GM10266 (cell line): Measurements from ENCODE around the gene IL16.
A peak's percentile ranks its signal among the peaks of the same experiment; 100 is the strongest.
"Not testable (repeated sequence)": the region's sequence is repeated elsewhere in the genome, so short reads cannot be mapped to it uniquely, and the experiment has no call there.

Experiments used
- DNase-seq: peaks from one replicate; pipeline ENCODE4 v3.0.0; 2012; ENCODE audit errors: extremely low spot score
- CTCF ChIP-seq: IDR thresholded peaks from 2 replicates; pipeline ENCODE4 v1.5.1; 2012; ENCODE audit warnings: mild to moderate bottlenecking, low read depth; ENCODE audit not compliant: control insufficient read depth, insufficient read depth; ENCODE audit errors: missing control alignments

Gene IL16

GRCh38 chr15:81157195-81157938 lies 39.3 kb upstream of the IL16 start:
- TF ChIP-seq CTCF = no peak
- no peak for DNase-seq

- DNase-seq = no peak
- no peak for TF ChIP-seq CTCF
These were observed 38.8 kb upstream of the IL16 start for GRCh38 chr15:81157939-81158223.

GRCh38 chr15:81158561-81158960 lies 38.1 kb upstream of the IL16 start:
- DNase-seq = not testable (repeated sequence)

GRCh38 chr15:81160312-81161159 lies 36.1 kb upstream of the IL16 start:
- no peak for TF ChIP-seq CTCF
- DNase-seq = no peak

- no peak for TF ChIP-seq CTCF
- DNase-seq = no peak
These were observed 35.5 kb upstream of the IL16 start for GRCh38 chr15:81161160-81161673.

- no peak for DNase-seq
- no peak for TF ChIP-seq CTCF
These were observed 34.8 kb upstream of the IL16 start for GRCh38 chr15:81161851-81162250.

- peak; percentile 20 for TF ChIP-seq CTCF
- no peak for DNase-seq
These were observed 32.5 kb upstream of the IL16 start for GRCh38 chr15:81163961-81164800.
